ENCODE measurements around the gene RNF146. TPM values are rescaled to one million over a fixed set of nuclear protein-coding genes. Genes with fewer than 3 reads are reported as not detected.

Gene RNF146
- total and polyA plus RNA-seq, 2 experiments from 2014 or later, result 24.2 to 43.7 TPM

- no peaks in the 10 kb centered on the region for H3F3A ChIP-seq (replicated peaks; ENCODE audit: low read depth)
- H3K36me3 Mint-ChIP-seq (ENCODE audit: low read depth), result peaks cover 4% of the 10 kb centered on the region; the same call in 1 of the 3 replicates
- H3K9me3 Mint-ChIP-seq, result no peaks in the 10 kb centered on the region
- DNase-seq (ENCODE audit: low spot score), result no peak
- H3K4me1 ChIP-seq (ENCODE audit: insufficient read depth), result peaks cover 14% of the 10 kb centered on the region
- no peaks in the 10 kb centered on the region for H3K36me3 ChIP-seq (ENCODE audit: insufficient read depth)
- peaks cover 40% of the 10 kb centered on the region for H4K20me1 ChIP-seq (replicated peaks; ENCODE audit: insufficient read depth)
- H3K4me3 ChIP-seq, result no peak overlapping the region
- no peak overlapping the region for H2AFZ ChIP-seq
- ATAC-seq, result no peak
- peaks cover 21% of the 10 kb centered on the region for H3K4me1 Mint-ChIP-seq
- no peaks in the 10 kb centered on the region for H3K27me3 Mint-ChIP-seq (ENCODE audit: insufficient read depth, low read depth, poor library complexity)
- H3K4me2 ChIP-seq, result no peak overlapping the region
- no peak overlapping the region for H3K27ac ChIP-seq (ENCODE audit: low read depth)
- H3K4me3 Mint-ChIP-seq, result no peak overlapping the region
- TF ChIP-seq ZNF114 (CRISPR knock-in tag; IDR thresholded peaks at IDR 0.05) (no peak), ZNF331 (CRISPR knock-in tag; IDR thresholded peaks at IDR 0.05; ENCODE audit: low read depth) (no peak), ZNF462 (CRISPR knock-in tag; IDR thresholded peaks at IDR 0.05) (no peak), EZH2phosphoT487 (IDR thresholded peaks at IDR 0.05; ENCODE audit: unreplicated experiment) (no peak), STAT1 (IDR thresholded peaks at IDR 0.05; ENCODE audit: unreplicated experiment) (no peak), CTCF (conservative IDR thresholded peaks at IDR 0.05; ENCODE audit: low read depth in 2 of 2) (no peak), JUNB (IDR thresholded peaks at IDR 0.05; ENCODE audit: unreplicated experiment) (no peak), EZH2 (IDR thresholded peaks at IDR 0.05; ENCODE audit: low read depth, unreplicated experiment) (no peak), ETS1 (IDR thresholded peaks at IDR 0.05) (no peak), POLR2AphosphoS5 (IDR thresholded peaks at IDR 0.05; ENCODE audit: low read depth) (no peak), NANOG (IDR thresholded peaks at IDR 0.05; ENCODE audit: borderline replicate concordance) (no peak), REST (IDR thresholded peaks at IDR 0.05; ENCODE audit: unreplicated experiment) (no peak), CREB1 (CRISPR knock-in tag; IDR thresholded peaks at IDR 0.05; ENCODE audit: low read depth) (no peak)
- no peaks in the 10 kb centered on the region for H3K27me3 ChIP-seq (ENCODE audit: insufficient read depth)
- no peaks in the 10 kb centered on the region for H3K9me2 ChIP-seq (ENCODE audit: insufficient read depth)
- H3K27ac Mint-ChIP-seq, result 0 out of 2 replicates have a peak overlapping the region, but pooled peaks have one; percentile 7
- H3K79me2 ChIP-seq (replicated peaks; ENCODE audit: insufficient read depth), result peaks cover 100% of the 10 kb centered on the region
Observed at GRCh38 chr6:127273499-127273898, 6.8 kb downstream of the RNF146 start.
